Stimulated activated CD8-positive, alpha-beta memory T cell treated with anti-CD3 and anti-CD28 coated beads, Interleukin-4, amount 100 ng/mL, for 1 hour (primary cell): ENCODE data around the gene CFTR.
"Not testable (repeated sequence)": the region's sequence is repeated elsewhere in the genome, so short reads cannot be mapped to it uniquely, and the experiment has no call there.

ENCODE experiments used
- DNase-seq, 2 donors: peaks; one replicate each; pipeline ENCODE4 v3.0.0-alpha.2; 2020; ENCODE audit warnings: low read depth in 2 of 2, low spot score in 1 of 2

Gene CFTR

GRCh38 chr7:117683430-117684175 lies 203.8 kb downstream of the CFTR start:
- no peak for DNase-seq

GRCh38 chr7:117685795-117686194 lies 206.0 kb downstream of the CFTR start:
- DNase-seq: no peak

- DNase-seq: no peak
Measured at GRCh38 chr7:117686311-117686935, 206.6 kb downstream of the CFTR start.

- no peak for DNase-seq
Measured at GRCh38 chr7:117688126-117688525, 208.3 kb downstream of the CFTR start.

- no peak for DNase-seq
Measured at GRCh38 chr7:117689406-117689805, 209.6 kb downstream of the CFTR start.

- no peak for DNase-seq
Measured at GRCh38 chr7:117690147-117690546, 210.3 kb downstream of the CFTR start.

- DNase-seq: no peak
Measured at GRCh38 chr7:117692338-117692737, 212.5 kb downstream of the CFTR start.

- DNase-seq: no peak
Measured at GRCh38 chr7:117698018-117698417, 218.2 kb downstream of the CFTR start.

GRCh38 chr7:117704063-117704462 lies 224.2 kb downstream of the CFTR start:
- DNase-seq: no peak

- DNase-seq: no peak
Measured at GRCh38 chr7:117705630-117706029, 225.8 kb downstream of the CFTR start.

GRCh38 chr7:117706210-117706609 lies 226.4 kb downstream of the CFTR start:
- DNase-seq: no peak

- DNase-seq: no peak
Measured at GRCh38 chr7:117707080-117707479, 227.3 kb downstream of the CFTR start.

- DNase-seq: not testable (repeated sequence)
Measured at GRCh38 chr7:117708173-117708572, 228.3 kb downstream of the CFTR start.

- DNase-seq: no peak
Measured at GRCh38 chr7:117711556-117711955, 231.7 kb downstream of the CFTR start.

GRCh38 chr7:117715784-117716445 lies 236.1 kb downstream of the CFTR start:
- no peak for DNase-seq

GRCh38 chr7:117716707-117717299 lies 237.0 kb downstream of the CFTR start:
- DNase-seq: no peak

GRCh38 chr7:117717357-117717756 lies 237.5 kb downstream of the CFTR start:
- DNase-seq: no peak
